Activated naive CD4-positive, alpha-beta T cell treated with anti-CD3 and anti-CD28 coated beads, Interleukin-2, amount 50 U/mL, for 24 hours (primary cell): Measurements from ENCODE around the gene SRRM1.

Experiments
- H3K27ac Mint-ChIP-seq: one replicate; pipeline ENCODE4 v1.8.0; 2021; ENCODE audit warnings: mild to moderate bottlenecking, mixed read lengths
- H3K27me3 Mint-ChIP-seq: one replicate; pipeline ENCODE4 v1.8.0; 2021; ENCODE audit warnings: mixed read lengths
- H3K36me3 Mint-ChIP-seq: one replicate; pipeline ENCODE4 v1.8.0; 2021; ENCODE audit warnings: mixed read lengths
- H3K4me1 Mint-ChIP-seq: one replicate; pipeline ENCODE4 v1.8.0; 2021; ENCODE audit warnings: mixed read lengths
- H3K4me3 Mint-ChIP-seq: one replicate; pipeline ENCODE4 v1.8.0; 2021; ENCODE audit warnings: mild to moderate bottlenecking, mixed read lengths
- H3K9me3 Mint-ChIP-seq: one replicate; pipeline ENCODE4 v1.8.0; 2021; ENCODE audit warnings: mixed read lengths

SRRM1 gene

DNA sequence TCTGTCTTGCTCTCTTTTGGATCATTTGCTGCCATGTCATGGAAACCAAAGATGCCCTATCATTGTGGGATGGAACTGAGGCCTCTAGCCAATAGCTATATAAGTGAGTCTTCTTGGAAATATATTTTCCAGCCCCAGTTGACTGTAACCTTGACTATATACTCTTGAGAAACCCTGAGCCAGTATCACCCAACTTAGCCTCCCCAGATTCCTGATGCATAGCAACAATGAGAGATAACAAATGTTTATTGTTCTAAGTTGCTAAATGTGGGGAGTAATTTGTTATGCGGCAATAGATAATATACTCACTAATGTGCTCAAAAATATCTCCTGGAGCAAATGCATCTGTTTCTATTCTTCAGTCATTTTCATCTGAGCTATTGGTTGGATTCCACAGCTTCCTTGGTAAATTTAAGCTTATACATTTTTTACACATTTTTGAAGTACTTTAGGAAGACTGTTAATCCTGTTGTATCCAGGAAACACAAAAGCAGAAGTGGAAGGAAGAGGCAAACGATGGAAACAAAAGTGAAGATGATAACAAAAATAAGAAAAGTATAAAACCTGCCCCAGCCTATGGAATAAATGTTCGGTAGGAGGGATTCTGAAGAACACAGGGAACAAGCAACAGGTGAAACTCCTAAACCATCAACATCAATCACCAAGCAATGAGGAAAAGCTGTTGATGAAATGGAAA, 6.3 kb upstream of the SRRM1 start:
- Mint-ChIP-seq H3K4me3 (no peak overlapping the region), H3K27me3 (no peaks in the 10 kb centered on the region), H3K36me3 (no peaks in the 10 kb centered on the region), H3K9me3 (no peaks in the 10 kb centered on the region), H3K4me1 (peaks cover 12% of the 10 kb centered on the region), H3K27ac (no peak overlapping the region)

DNA sequence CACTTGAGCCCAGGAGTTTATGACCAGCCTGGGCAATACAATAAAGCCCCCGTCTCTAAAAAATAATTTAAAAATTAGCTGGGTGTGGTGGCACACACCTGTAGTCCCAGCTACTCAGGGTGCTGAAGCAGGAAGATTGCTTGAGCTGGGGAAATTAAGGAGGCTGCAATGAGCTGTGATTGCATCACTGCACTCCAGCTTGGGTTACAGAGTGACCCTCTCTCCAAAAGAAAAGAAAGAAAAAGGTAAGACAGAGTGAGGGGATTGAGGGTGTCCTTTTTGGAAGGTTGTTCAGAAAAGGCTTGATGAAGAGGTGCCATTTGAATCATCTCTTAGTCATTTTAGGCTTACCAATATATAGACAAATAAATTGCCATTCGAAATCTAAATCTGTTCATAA, 4.0 kb upstream of the SRRM1 start:
- Mint-ChIP-seq H3K27me3 (no peaks in the 10 kb centered on the region), H3K27ac (peak overlapping the region; percentile 60), H3K36me3 (no peaks in the 10 kb centered on the region), H3K4me3 (peak overlapping the region; percentile 0), H3K4me1 (peaks cover 18% of the 10 kb centered on the region), H3K9me3 (no peaks in the 10 kb centered on the region)

DNA sequence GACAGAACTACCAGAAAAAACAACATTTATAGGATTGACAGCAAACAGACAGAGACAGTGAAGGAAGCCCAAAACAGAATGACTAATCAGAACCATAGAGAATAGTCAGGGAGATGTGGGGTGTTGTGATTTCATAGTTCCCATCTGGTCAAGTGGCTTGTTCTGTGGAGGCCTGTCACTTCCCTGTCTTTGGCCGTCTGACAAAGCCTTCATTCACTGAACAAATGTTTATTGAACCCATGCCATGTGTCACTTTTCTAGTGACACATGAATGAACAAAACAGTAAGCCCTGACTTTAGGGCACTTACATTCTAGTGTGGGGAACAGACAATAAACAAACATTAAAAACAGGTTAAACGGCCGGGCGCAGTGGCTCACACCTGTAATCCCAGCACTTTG, 3.2 kb upstream of the SRRM1 start:
- peaks cover 2% of the 10 kb centered on the region for H3K36me3 Mint-ChIP-seq
- H3K4me3 Mint-ChIP-seq, result no peak overlapping the region
- no peaks in the 10 kb centered on the region for H3K9me3 Mint-ChIP-seq
- H3K4me1 Mint-ChIP-seq, result peaks cover 25% of the 10 kb centered on the region
- peak overlapping the region; percentile 60 for H3K27ac Mint-ChIP-seq
- no peaks in the 10 kb centered on the region for H3K27me3 Mint-ChIP-seq

DNA sequence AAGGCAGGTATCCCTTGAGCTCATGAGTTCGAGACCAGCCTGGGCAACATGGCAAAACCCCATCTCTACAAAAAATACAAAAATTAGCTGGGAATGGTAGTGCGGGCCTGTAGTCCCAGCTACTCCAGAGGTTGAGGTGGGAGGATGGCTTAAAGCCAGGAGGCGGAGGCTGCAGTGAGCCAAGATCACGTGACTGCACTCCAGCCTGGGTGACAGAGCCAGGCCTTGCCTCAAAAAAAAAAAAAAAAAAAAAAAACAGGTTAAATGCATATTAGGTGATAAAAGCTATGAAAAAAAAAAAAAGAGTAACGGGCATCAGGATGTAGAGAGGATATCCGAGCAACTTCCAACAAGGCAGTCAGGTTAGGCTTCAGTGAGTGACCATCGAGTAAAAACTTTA, 2.8 kb upstream of the SRRM1 start:
- Mint-ChIP-seq H3K4me1 (peaks cover 26% of the 10 kb centered on the region), H3K36me3 (peaks cover 5% of the 10 kb centered on the region), H3K9me3 (no peaks in the 10 kb centered on the region), H3K27ac (no peak overlapping the region), H3K4me3 (peak overlapping the region; percentile 44), H3K27me3 (no peaks in the 10 kb centered on the region)

DNA sequence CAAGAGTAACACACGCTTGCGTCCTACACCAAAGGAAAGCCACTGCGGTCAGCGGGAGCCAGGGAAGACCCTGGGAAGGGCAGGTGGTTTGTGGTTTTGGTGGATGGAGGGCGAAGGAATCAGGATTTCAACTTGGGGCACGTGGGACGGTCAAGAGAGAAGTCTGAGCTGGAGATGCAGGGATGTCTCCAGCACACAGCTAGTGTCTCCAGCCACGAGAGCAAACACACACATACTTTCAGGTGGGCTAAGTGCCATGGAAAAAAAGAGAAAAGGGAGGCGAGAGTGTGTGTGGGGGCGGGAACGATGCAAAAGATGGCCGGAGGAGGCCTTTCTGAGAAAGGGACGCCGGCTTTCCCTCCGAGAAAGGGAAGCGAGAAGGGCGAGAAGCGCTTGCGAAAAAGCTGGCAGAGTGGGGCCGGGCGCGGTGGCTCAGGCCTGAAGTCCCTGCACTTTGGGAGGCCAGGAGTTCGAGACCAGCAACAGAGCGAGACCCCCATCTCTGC, 1.4 kb upstream of the SRRM1 start:
- Mint-ChIP-seq H3K4me3 (peak overlapping the region; percentile 95), H3K27ac (peak overlapping the region; percentile 100), H3K27me3 (no peaks in the 10 kb centered on the region), H3K36me3 (peaks cover 8% of the 10 kb centered on the region), H3K9me3 (no peaks in the 10 kb centered on the region), H3K4me1 (peaks cover 37% of the 10 kb centered on the region)

DNA sequence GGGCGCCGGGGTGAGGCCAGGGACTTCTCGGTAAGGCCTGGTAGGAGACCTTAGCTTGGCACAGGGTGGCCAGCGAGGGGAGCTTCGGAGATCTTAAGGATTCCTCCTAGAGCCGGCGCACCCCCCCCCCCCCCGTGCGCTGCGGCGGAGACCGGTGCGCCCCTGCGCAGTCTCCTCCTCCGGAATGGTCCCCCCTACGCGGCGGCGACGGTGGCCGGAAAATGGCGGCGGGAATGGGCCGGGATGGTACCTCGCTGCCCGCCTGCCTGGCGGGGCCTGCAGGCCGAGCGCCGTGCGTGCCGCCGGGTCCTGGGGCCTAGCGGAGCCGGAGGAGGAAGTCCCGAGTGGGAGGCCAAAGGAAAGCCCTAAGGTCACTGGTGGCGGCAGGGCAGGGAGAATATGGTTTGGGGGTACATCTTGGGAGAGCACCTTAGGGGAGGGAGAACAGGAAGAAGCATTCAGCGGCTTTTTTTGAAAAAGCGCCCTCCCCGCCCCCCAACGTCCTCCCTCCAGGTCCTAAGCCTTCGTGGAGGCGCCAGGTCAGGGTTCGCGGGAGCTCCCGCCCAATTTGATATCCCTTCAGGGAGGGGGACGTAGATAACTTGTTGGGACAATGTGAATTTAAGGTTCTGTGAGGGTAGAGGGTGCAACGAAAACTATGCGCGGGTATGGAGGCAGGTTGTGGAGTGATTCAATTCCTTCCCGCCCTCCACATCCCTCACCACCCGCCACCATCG, 429 bp downstream of the SRRM1 start:
- Mint-ChIP-seq H3K9me3 (no peaks in the 10 kb centered on the region), H3K36me3 (peaks cover 20% of the 10 kb centered on the region), H3K27ac (peak overlapping the region; percentile 89), H3K4me1 (peaks cover 55% of the 10 kb centered on the region), H3K27me3 (no peaks in the 10 kb centered on the region), H3K4me3 (peak overlapping the region; percentile 95)

DNA sequence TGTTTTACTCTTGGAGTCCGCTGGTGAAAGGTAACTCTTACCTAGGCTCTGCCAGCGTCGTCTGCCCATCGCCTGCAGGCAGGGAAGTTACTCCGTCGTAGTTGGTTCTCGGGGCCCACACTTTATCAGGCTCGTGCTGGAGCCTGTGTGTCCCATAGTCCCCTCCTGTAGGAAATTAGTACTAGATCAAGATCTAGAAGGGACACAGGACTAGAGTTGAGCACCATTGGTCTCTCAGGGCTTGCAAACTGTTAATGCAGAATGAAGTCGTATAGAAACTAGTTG, 940 bp downstream of the SRRM1 start:
- Mint-ChIP-seq H3K27me3 (no peaks in the 10 kb centered on the region), H3K4me1 (peaks cover 60% of the 10 kb centered on the region), H3K9me3 (no peaks in the 10 kb centered on the region), H3K36me3 (peaks cover 23% of the 10 kb centered on the region), H3K4me3 (peak overlapping the region; percentile 95), H3K27ac (peak overlapping the region; percentile 87)

DNA sequence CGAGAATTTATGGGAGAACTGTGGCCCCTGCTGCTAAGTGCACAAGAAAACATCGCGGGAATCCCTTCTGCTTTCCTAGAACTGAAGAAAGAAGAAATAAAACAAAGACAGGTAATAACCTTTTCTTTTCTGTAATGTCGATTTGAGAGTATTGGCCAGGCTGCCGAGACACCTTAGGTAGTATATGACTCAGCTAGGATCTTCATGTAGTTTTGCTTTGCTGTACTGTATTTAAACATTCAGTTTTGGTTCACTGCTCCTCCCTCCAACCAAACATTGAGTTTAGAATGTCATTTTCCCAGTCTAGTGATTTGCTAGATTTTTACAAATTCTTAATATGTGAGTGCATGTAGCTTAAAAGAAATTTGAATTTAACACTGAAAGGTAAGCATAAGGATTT, 5.8 kb downstream of the SRRM1 start:
- H3K4me1 Mint-ChIP-seq, result peaks cover 76% of the 10 kb centered on the region
- H3K27ac Mint-ChIP-seq, result peak overlapping the region; percentile 14
- H3K36me3 Mint-ChIP-seq, result peaks cover 41% of the 10 kb centered on the region
- no peaks in the 10 kb centered on the region for H3K27me3 Mint-ChIP-seq
- H3K4me3 Mint-ChIP-seq, result no peak overlapping the region
- no peaks in the 10 kb centered on the region for H3K9me3 Mint-ChIP-seq

DNA sequence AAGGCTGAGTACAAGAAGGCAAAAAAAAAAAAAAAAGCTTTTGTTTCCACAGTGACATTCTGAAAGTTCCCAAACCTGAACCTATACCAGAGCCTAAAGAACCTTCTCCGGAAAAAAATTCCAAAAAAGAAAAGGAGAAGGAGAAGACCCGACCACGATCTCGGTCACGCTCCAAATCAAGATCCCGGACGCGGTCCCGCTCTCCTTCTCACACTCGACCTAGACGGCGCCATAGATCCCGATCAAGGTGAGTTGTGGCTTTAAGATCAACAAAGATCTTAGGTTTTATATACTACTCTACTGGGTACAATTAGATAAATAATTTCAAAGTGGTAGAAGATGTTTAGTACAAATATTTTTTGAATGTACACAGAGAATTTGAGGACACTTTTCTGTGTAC, 9.3 kb downstream of the SRRM1 start:
- no peaks in the 10 kb centered on the region for H3K9me3 Mint-ChIP-seq

DNA sequence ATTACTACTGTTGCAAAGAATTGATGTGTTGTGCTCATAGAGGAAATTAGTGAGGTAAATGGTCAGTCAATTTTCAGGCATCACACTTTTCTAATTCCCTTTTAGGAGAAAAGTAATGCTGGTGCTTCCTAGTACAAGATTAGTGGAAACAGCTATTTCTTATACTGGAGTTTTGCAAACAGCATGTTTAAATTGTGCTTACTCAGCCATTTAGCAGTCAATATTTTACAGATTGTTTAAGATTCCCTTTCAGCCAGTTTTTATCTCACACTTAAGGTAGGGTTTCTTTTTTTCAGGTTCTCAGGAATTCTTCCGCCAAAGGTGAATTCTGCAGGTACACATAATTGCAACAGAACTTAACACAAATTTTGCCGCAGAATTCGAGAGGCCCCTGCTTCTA, 10.9 kb downstream of the SRRM1 start:
- Mint-ChIP-seq H3K27ac (no peak overlapping the region), H3K27me3 (no peaks in the 10 kb centered on the region), H3K36me3 (peaks cover 30% of the 10 kb centered on the region), H3K9me3 (no peaks in the 10 kb centered on the region), H3K4me1 (peaks cover 66% of the 10 kb centered on the region), H3K4me3 (no peak overlapping the region)

More for the DNA sequence above, 9.3 kb downstream of the SRRM1 start:
- H3K4me1 Mint-ChIP-seq, result peaks cover 72% of the 10 kb centered on the region
- H3K27ac Mint-ChIP-seq, result peak overlapping the region; percentile 41
- peaks cover 35% of the 10 kb centered on the region for H3K36me3 Mint-ChIP-seq
- no peaks in the 10 kb centered on the region for H3K27me3 Mint-ChIP-seq
- H3K4me3 Mint-ChIP-seq, result no peak overlapping the region

DNA sequence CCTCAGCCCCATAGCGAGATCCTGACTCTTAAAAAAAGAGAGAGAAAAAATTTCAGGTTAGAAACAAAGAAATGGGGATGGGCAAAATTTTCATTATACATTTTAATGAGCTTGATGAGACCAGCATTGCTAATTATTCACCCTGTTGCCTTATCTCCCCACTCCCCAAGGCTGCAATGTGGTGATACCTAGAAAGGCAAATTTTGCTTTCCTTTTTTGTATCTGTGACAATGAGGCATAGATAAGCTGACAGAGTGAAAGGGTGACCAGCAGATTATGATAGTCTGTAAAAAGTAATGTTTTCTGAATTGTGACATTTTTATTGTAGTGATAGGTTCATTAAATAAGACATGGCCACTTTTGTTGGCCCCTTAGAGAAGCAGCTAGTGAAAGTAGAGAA, 12.9 kb downstream of the SRRM1 start:
- Mint-ChIP-seq H3K4me1 (peaks cover 68% of the 10 kb centered on the region), H3K36me3 (peaks cover 23% of the 10 kb centered on the region), H3K4me3 (no peak overlapping the region), H3K27ac (peak overlapping the region; percentile 23), H3K27me3 (no peaks in the 10 kb centered on the region), H3K9me3 (no peaks in the 10 kb centered on the region)

DNA sequence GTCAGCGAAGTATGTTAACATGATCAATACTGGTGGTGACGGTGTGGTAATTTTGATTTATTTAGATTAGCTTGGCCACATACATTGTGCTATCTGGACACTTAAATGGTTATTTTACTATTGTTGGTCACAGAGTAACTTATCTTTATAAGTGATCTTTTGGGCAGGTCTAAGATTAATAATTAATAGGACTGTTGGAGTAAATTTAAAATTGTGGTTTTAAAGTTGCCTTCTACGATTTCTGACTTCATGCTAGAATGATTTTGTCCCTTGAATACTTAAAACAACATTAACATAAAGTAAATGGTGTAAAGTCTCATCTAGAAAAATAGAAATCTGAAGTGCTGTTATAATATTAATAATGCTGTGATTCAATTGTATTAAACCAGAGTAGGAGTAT, 14.7 kb downstream of the SRRM1 start:
- H3K27ac Mint-ChIP-seq, result no peak overlapping the region

DNA sequence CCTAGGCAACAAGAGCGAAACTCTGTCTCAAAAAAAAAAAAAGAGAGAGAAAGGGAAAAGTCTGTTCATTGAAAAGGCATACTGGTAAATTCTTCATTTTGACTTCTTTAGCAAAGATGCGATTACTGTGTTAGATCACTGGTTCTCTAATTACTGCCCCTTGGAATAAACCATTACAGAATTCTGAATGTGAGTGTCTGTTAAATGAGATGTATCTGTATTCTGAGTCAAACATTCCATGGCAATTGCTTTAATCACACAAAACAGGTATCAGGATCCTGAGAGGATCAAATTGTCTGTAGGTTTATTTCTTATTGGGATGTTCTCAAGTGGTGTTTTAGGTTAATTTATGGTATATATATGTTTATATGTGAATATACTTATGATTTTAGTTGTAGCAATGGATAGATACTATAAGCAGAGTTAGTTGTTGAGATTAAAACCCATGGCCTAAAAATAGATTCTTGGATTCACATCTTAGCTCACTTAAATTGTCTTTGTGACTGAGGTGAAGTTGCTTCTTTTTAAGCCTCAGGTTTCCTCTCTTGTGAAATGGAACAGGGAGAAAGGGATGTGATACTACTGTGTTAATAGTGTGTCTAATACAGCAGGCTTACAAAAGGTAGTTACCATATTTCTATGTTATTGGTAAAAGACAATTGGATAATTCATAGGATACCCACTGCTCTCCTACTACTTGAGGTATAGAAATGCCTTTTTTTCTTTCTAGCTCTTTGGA, 16.2 kb downstream of the SRRM1 start:
- H3K36me3 Mint-ChIP-seq, result peaks cover 16% of the 10 kb centered on the region
- no peaks in the 10 kb centered on the region for H3K9me3 Mint-ChIP-seq
- peak overlapping the region; percentile 57 for H3K27ac Mint-ChIP-seq
- no peaks in the 10 kb centered on the region for H3K27me3 Mint-ChIP-seq
- H3K4me1 Mint-ChIP-seq, result peaks cover 54% of the 10 kb centered on the region
- H3K4me3 Mint-ChIP-seq, result peak overlapping the region; percentile 42

More for the DNA sequence above, 14.7 kb downstream of the SRRM1 start:
- Mint-ChIP-seq H3K36me3 (peaks cover 14% of the 10 kb centered on the region), H3K27me3 (no peaks in the 10 kb centered on the region), H3K9me3 (no peaks in the 10 kb centered on the region), H3K4me3 (no peak overlapping the region), H3K4me1 (peaks cover 60% of the 10 kb centered on the region)

DNA sequence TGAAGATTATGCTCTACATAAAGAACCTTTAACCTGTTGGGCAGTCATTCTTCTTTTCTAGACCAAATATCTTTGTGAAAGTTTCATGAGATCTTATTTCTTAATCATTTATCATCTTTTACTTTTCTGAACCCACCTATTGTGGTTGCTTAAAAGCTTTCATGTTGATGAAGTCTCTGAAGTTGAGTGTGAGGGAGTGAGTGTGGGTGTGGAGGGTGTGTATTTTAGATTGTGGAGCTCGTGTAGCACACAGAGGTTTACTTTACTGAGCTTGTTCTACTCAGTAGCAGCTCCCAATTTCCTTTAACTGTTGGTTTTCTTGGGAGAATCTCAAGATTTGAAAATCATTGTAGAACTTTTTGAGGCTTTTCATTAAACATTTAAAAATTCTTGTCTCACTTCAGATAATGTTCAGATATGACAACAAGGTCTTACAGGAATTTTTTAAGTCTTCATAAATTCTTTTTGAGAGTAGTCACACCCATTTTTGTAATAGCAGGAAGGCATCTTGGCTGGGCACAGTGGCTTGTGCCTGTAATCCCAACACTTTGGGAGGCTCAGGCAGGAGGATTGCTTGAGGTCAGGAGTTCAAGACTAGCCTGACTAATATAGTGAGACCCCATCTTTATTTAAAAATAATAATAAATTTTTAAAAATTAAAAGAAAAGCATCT, 17.0 kb downstream of the SRRM1 start:
- Mint-ChIP-seq H3K4me1 (peaks cover 46% of the 10 kb centered on the region), H3K9me3 (no peaks in the 10 kb centered on the region), H3K27me3 (no peaks in the 10 kb centered on the region), H3K27ac (peak overlapping the region; percentile 57), H3K36me3 (peaks cover 14% of the 10 kb centered on the region), H3K4me3 (peak overlapping the region; percentile 34)

DNA sequence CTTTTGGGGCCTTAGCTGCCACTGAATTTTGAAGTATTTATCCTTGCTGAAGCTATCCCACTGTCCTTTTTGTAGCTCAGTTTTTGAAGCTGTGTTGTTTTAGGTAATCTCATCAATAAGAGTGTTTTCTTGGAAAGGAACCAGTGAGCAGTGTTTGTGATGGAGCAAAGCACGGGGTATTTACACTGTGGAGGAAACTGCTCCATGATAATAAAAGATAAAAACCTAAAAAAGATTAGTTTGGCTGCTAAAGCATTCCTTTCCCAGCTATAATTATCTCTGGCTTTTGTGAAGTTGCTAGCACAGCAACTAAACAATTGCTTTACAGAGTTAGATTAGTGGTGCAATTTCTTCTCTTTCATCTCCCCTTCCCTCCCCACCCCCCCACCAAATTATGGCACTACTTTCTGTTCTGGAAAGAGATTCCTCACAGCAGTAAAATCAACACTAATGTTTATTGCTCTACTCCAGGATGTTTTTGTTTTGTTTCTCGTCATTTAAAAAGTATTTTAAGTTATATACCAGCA, 21.5 kb downstream of the SRRM1 start:
- Mint-ChIP-seq H3K36me3 (peaks cover 13% of the 10 kb centered on the region), H3K4me1 (peaks cover 13% of the 10 kb centered on the region), H3K27me3 (no peaks in the 10 kb centered on the region)

More for the DNA sequence above, 21.5 kb downstream of the SRRM1 start:
- no peak overlapping the region for H3K4me3 Mint-ChIP-seq
- H3K27ac Mint-ChIP-seq, result no peak overlapping the region
- H3K9me3 Mint-ChIP-seq, result no peaks in the 10 kb centered on the region
